Chondrocyte (in vitro differentiated cells): ENCODE measurements around the gene RTP4. TPM values are rescaled to one million over a fixed set of nuclear protein-coding genes. Genes with fewer than 3 reads are reported as not detected.
A peak's percentile ranks its signal among the peaks of the same experiment; 100 is the strongest.

ENCODE experiments used
- DNase-seq: peaks from one replicate; pipeline ENCODE4 v3.0.0; 2021; ENCODE audit warnings: mixed read lengths, low spot score
- H3K27ac Mint-ChIP-seq: one replicate; pipeline ENCODE4 v1.8.0; 2021; ENCODE audit warnings: mild to moderate bottlenecking, moderate library complexity, mixed read lengths; ENCODE audit not compliant: unreplicated experiment
- H3K27me3 Mint-ChIP-seq: 2 replicates; pipeline ENCODE4 v1.8.0; 2021; ENCODE audit warnings: low read depth, mixed read lengths
- H3K36me3 Mint-ChIP-seq: 2 replicates; pipeline ENCODE4 v1.8.0; 2021; ENCODE audit warnings: low read depth, mixed read lengths
- H3K4me1 Mint-ChIP-seq: 2 replicates; pipeline ENCODE4 v1.8.0; 2021; ENCODE audit warnings: low read depth, mild to moderate bottlenecking, mixed read lengths
- H3K4me3 Mint-ChIP-seq: one replicate; pipeline ENCODE4 v1.8.0; 2021; ENCODE audit warnings: mild to moderate bottlenecking, moderate library complexity, mixed read lengths; ENCODE audit not compliant: unreplicated experiment
- H3K9me3 Mint-ChIP-seq: 2 replicates; pipeline ENCODE4 v1.8.0; 2021; ENCODE audit warnings: low read depth, mixed read lengths
- total RNA-seq: library from RNA; stranded (reverse); gene quantifications from 3 replicates; pipeline ENCODE4 v1.2.1, GENCODE V29; 2021
- TF ChIP-seq, protein P1 (sequence below): fragments of 200-600 bp; sonication (generic); IDR thresholded peaks from 2 replicates; pipeline ENCODE4 v1.5.0; 2021; ENCODE audit warnings: antibody characterized with exemption, mild to moderate bottlenecking, moderate library complexity

The RTP4 gene
- total RNA-seq, 1 donor from 2014 or later: not detected

DNA sequence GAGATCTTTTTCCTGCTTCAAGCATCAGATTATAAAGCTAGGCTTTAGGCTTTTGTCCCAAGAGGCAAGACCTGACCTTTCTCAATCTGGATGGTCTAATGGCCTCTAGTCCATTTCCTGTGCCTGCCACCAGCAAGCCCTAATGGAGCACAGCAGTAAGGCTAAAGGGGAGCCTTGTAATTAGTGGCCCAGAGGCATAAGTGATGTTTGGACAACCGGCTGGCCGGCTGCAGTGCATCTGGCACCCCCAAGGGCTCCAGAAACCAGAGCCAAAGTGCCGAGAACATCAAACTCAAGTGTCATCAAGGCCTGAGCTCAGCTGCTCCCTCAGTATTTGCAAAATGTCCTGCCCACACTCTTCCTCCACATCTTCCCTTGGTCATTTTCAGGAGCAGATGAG is 31.9 kb upstream of the RTP4 start:
- no peaks in the 10 kb centered on the region for H3K9me3 Mint-ChIP-seq
- H3K27ac Mint-ChIP-seq: no peak overlapping the region
- DNase-seq: no peak
- peaks cover 5% of the 10 kb centered on the region for H3K36me3 Mint-ChIP-seq
- H3K27me3 Mint-ChIP-seq: peaks cover 6% of the 10 kb centered on the region
- no peak overlapping the region for H3K4me3 Mint-ChIP-seq
- TF ChIP-seq, protein P1, sequence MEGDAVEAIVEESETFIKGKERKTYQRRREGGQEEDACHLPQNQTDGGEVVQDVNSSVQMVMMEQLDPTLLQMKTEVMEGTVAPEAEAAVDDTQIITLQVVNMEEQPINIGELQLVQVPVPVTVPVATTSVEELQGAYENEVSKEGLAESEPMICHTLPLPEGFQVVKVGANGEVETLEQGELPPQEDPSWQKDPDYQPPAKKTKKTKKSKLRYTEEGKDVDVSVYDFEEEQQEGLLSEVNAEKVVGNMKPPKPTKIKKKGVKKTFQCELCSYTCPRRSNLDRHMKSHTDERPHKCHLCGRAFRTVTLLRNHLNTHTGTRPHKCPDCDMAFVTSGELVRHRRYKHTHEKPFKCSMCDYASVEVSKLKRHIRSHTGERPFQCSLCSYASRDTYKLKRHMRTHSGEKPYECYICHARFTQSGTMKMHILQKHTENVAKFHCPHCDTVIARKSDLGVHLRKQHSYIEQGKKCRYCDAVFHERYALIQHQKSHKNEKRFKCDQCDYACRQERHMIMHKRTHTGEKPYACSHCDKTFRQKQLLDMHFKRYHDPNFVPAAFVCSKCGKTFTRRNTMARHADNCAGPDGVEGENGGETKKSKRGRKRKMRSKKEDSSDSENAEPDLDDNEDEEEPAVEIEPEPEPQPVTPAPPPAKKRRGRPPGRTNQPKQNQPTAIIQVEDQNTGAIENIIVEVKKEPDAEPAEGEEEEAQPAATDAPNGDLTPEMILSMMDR: no peak
- H3K4me1 Mint-ChIP-seq: no peaks in the 10 kb centered on the region

DNA sequence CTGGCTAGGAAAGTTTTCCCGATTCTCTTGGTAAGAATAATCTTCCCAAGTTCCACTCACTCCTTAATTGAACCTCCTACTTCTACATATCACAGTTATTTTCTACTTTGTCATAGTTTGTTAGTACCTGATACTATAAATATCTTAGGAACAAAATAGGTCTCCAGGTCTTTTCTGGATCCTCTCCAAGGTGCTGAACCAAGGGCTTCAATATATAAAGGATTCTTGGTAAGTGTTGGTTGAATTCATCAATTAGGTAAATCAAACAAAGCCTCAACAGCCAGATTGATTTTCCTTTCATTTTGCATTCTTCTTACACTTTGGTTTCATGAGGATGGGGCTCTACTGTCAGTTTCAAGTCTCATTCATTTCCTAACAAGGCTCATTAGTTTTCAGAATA is 27.6 kb upstream of the RTP4 start:
- Mint-ChIP-seq H3K9me3 (no peaks in the 10 kb centered on the region), H3K27ac (no peak overlapping the region), H3K27me3 (no peaks in the 10 kb centered on the region), H3K4me3 (no peak overlapping the region), H3K36me3 (peaks cover 2% of the 10 kb centered on the region), H3K4me1 (peaks cover 27% of the 10 kb centered on the region)
- no peak for DNase-seq
- TF ChIP-seq, protein P1: no peak

DNA sequence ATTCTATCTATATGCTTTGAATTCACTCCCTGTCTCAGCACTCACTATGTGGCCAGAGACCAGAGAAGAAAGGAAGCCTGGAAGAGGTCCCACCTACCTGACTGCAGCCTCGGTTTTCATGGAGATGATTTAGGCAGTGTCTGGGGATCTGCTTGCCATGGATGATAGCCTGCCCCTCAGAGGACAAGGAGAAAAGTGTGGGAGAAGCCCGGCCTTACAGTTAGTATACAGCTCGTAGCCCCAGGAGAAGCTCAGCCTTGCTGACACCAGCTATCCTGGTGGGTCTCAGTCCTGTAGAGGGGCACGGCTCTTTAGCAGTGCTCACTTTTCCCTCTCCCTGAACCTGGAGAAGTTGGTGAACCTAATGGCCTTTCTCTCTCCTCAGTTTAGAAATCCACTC is 25.9 kb upstream of the RTP4 start:
- TF ChIP-seq, protein P1: no peak
- Mint-ChIP-seq H3K9me3 (no peaks in the 10 kb centered on the region), H3K36me3 (peaks cover 2% of the 10 kb centered on the region), H3K27ac (peak overlapping the region; percentile 56), H3K4me3 (no peak overlapping the region), H3K27me3 (no peaks in the 10 kb centered on the region), H3K4me1 (peaks cover 27% of the 10 kb centered on the region)
- DNase-seq: no peak

DNA sequence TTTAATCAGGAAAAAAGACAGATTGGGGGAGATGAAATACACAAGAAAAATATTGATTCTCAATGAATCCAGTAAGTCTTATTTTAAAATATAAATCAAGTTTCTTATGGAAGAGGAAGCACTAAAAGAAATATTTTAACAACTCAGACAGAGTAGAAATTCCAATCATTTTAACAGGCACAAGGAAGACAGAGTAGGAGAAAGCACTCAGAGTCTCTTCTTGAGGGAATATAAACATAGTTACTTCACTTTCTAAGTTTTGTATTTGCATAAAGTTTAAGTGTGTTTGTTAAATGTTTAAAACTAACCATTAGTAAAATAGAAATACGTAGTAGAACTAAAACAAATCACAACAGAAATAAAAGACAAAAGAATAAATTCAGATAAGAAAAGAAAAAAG is 24.5 kb upstream of the RTP4 start:
- no peak for DNase-seq
- H3K9me3 Mint-ChIP-seq: no peaks in the 10 kb centered on the region
- H3K4me3 Mint-ChIP-seq: no peak overlapping the region
- H3K27me3 Mint-ChIP-seq: no peaks in the 10 kb centered on the region
- peak overlapping the region; percentile 56 for H3K27ac Mint-ChIP-seq
- TF ChIP-seq, protein P1: no peak
- H3K36me3 Mint-ChIP-seq: peaks cover 2% of the 10 kb centered on the region
- H3K4me1 Mint-ChIP-seq: peaks cover 27% of the 10 kb centered on the region

DNA sequence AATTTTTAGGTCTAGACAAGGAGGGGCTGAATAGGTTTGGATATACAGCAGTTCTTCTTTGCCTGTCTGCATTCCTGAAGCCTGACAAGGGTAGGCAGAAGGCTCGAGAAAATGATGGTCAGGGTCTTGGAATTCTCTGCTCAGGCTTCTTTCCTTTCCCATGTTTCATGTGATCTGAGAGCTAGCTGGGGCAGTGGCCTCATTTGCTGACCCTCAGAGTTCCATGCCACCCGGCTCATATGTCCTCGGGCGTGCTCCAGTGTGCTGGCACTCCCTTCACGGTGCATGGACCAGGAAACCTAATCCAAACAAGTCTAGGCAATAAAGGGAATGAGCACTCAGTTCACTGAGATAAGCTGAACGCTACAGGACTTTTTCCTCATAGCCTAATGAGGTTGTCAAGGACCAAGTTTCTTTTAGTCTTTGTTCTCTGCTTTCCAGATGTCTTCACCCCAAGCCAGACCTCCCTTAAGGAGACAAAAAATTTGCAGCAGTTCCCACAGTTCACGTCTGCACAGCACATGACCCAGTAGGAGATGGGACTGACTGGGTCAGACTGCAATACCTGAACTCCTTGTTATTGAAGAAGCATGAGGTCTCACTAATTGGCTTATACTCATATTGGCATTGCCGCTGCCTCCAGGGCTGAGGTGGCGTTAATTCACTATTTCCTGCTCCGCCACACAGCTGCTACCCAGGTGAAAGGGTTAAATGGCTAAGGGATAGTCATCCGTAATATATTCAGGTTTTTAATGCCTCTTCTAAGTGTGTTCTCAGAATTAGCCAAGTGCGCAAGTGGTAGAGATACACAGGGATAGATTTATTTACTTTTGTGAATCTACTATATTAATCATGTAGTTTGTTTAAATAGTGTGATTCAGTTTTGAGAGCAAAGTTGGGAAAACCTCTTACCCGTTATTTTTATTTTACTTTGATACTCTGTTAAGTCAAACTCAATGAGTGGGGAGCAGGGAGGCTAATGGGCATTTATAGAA is 15.3 kb upstream of the RTP4 start:
- TF ChIP-seq, protein P1: no peak
- H3K9me3 Mint-ChIP-seq: peaks cover 3% of the 10 kb centered on the region
- peaks cover 26% of the 10 kb centered on the region for H3K4me1 Mint-ChIP-seq
- DNase-seq: no peak
- no peaks in the 10 kb centered on the region for H3K27me3 Mint-ChIP-seq
- peak overlapping the region; percentile 24 for H3K4me3 Mint-ChIP-seq
- no peaks in the 10 kb centered on the region for H3K36me3 Mint-ChIP-seq
- peak overlapping the region; percentile 89 for H3K27ac Mint-ChIP-seq
